Glutamatergic neuron (in vitro differentiated cells): ENCODE data around the gene RPL27A. TPM values are rescaled to one million over a fixed set of nuclear protein-coding genes. Genes with fewer than 3 reads are reported as not detected.

Source experiments
- DNase-seq: peaks from one replicate; pipeline ENCODE4 v3.0.0; 2022
- H3K27ac Mint-ChIP-seq: one replicate; pipeline ENCODE4 v1.8.0; 2020; ENCODE audit warnings: mild to moderate bottlenecking, mixed read lengths, inconsistent platforms; ENCODE audit not compliant: unreplicated experiment
- H3K27me3 Mint-ChIP-seq: one replicate; pipeline ENCODE4 v1.8.0; 2020; ENCODE audit warnings: mild to moderate bottlenecking, moderate library complexity, mixed read lengths, inconsistent platforms; ENCODE audit not compliant: unreplicated experiment
- H3K36me3 Mint-ChIP-seq: one replicate; pipeline ENCODE4 v1.8.0; 2020; ENCODE audit warnings: mild to moderate bottlenecking, mixed read lengths, inconsistent platforms; ENCODE audit not compliant: unreplicated experiment
- H3K4me1 Mint-ChIP-seq: one replicate; pipeline ENCODE4 v1.8.0; 2020; ENCODE audit warnings: mild to moderate bottlenecking, low read depth, mixed read lengths, inconsistent platforms; ENCODE audit not compliant: unreplicated experiment
- H3K4me3 Mint-ChIP-seq: one replicate; pipeline ENCODE4 v1.8.0; 2020; ENCODE audit warnings: mild to moderate bottlenecking, mixed read lengths, inconsistent platforms; ENCODE audit not compliant: unreplicated experiment
- H3K9me3 Mint-ChIP-seq: one replicate; pipeline ENCODE4 v1.8.0; 2020; ENCODE audit warnings: mild to moderate bottlenecking, moderate library complexity, mixed read lengths, inconsistent platforms; ENCODE audit not compliant: unreplicated experiment
- total RNA-seq: library from RNA; stranded (reverse); fragmentation: NEBNext Ultra II Directional; extraction: Animal tissue kit (Norgen Biotek cat#: 25700); gene quantifications from one replicate; pipeline ENCODE4 v1.2.1, GENCODE V29; 2021; ENCODE audit not compliant: unreplicated experiment
- TF ChIP-seq, protein P1 (sequence below): fragments of 200-600 bp; sonication (generic); IDR thresholded peaks from one replicate; pipeline ENCODE4 v1.5.0; 2021; ENCODE audit not compliant: partially characterized antibody, unreplicated experiment

The RPL27A gene
- total RNA-seq, 1 donor from 2014 or later: 398 TPM

DNA sequence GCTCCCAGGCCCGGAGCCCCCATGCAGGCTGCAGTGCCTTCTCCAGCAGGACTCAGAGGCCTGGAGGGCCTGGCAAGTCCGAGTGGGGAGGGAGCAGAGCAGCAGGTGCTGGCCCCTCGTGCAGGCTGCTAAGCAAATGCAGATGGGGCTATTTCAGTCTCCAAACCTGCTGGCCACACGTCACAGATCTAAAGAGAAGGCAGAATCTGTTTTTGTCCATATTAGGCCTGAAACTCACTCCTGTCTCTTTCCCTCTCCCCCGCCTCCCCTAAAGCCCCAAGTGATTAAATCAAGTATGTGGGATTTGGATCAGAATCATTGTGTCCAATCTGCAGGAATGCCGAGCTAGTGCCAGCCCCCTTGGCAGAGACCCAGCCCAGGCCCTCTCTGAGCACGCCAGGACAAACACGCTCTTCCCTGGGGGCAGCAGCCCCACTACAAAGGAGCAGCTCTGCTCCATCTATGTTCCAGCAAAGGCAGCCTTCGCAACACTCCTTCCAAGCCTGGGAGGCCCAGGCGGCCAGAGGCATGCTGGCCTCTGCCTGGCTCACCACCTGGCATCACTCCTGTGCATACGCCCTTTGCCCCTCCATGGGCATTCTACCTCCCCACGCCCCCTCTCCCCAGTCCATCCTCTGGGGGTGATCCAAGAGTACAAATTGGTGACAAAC lies 26.5 kb downstream of the RPL27A start:
- Mint-ChIP-seq H3K27ac (peak overlapping the region; percentile 50), H3K36me3 (no peaks in the 10 kb centered on the region), H3K4me3 (no peak overlapping the region), H3K27me3 (peaks cover 2% of the 10 kb centered on the region), H3K4me1 (no peaks in the 10 kb centered on the region), H3K9me3 (peaks cover 2% of the 10 kb centered on the region)
- no peak for DNase-seq
- TF ChIP-seq, protein P1, sequence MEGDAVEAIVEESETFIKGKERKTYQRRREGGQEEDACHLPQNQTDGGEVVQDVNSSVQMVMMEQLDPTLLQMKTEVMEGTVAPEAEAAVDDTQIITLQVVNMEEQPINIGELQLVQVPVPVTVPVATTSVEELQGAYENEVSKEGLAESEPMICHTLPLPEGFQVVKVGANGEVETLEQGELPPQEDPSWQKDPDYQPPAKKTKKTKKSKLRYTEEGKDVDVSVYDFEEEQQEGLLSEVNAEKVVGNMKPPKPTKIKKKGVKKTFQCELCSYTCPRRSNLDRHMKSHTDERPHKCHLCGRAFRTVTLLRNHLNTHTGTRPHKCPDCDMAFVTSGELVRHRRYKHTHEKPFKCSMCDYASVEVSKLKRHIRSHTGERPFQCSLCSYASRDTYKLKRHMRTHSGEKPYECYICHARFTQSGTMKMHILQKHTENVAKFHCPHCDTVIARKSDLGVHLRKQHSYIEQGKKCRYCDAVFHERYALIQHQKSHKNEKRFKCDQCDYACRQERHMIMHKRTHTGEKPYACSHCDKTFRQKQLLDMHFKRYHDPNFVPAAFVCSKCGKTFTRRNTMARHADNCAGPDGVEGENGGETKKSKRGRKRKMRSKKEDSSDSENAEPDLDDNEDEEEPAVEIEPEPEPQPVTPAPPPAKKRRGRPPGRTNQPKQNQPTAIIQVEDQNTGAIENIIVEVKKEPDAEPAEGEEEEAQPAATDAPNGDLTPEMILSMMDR: no peak

DNA sequence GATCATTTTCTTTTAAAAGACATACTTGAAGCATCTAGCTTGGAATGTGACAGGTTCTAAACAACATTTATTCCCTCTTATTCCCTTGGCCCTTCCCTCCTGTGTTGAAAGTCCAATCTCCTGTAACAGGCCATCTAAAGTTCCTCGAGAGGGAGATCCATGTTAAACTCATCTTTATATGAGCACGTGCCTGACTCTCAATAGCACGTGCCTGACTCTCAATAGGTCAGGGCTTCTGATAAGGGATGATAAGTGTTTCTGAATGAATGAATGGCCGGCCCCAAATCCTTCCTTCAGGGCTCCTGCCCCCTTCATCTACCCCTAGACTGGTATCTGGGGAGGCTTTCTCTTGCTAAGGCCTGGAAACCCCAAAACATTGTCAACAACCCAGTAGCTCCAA lies 27.2 kb downstream of the RPL27A start:
- TF ChIP-seq, protein P1: no peak
- peaks cover 2% of the 10 kb centered on the region for H3K27me3 Mint-ChIP-seq
- H3K4me1 Mint-ChIP-seq: peaks cover 2% of the 10 kb centered on the region
- H3K4me3 Mint-ChIP-seq: no peak overlapping the region
- peaks cover 2% of the 10 kb centered on the region for H3K9me3 Mint-ChIP-seq
- DNase-seq: no peak
- no peaks in the 10 kb centered on the region for H3K36me3 Mint-ChIP-seq
- H3K27ac Mint-ChIP-seq: peak overlapping the region; percentile 25

GRCh38 chr11:8711895-8712442 lies 29.4 kb downstream of the RPL27A start:
- no peaks in the 10 kb centered on the region for H3K36me3 Mint-ChIP-seq
- peaks cover 2% of the 10 kb centered on the region for H3K27me3 Mint-ChIP-seq
- no peak for DNase-seq
- TF ChIP-seq, protein P1: no peak
- H3K27ac Mint-ChIP-seq: no peak overlapping the region
- H3K4me3 Mint-ChIP-seq: no peak overlapping the region
- no peaks in the 10 kb centered on the region for H3K9me3 Mint-ChIP-seq
- peaks cover 2% of the 10 kb centered on the region for H3K4me1 Mint-ChIP-seq

GRCh38 chr11:8712506-8712905 lies 29.9 kb downstream of the RPL27A start:
- TF ChIP-seq, protein P1: no peak
- Mint-ChIP-seq H3K36me3 (no peaks in the 10 kb centered on the region), H3K27ac (no peak overlapping the region), H3K9me3 (no peaks in the 10 kb centered on the region), H3K27me3 (peaks cover 2% of the 10 kb centered on the region), H3K4me1 (peaks cover 2% of the 10 kb centered on the region), H3K4me3 (no peak overlapping the region)
- DNase-seq: no peak

DNA sequence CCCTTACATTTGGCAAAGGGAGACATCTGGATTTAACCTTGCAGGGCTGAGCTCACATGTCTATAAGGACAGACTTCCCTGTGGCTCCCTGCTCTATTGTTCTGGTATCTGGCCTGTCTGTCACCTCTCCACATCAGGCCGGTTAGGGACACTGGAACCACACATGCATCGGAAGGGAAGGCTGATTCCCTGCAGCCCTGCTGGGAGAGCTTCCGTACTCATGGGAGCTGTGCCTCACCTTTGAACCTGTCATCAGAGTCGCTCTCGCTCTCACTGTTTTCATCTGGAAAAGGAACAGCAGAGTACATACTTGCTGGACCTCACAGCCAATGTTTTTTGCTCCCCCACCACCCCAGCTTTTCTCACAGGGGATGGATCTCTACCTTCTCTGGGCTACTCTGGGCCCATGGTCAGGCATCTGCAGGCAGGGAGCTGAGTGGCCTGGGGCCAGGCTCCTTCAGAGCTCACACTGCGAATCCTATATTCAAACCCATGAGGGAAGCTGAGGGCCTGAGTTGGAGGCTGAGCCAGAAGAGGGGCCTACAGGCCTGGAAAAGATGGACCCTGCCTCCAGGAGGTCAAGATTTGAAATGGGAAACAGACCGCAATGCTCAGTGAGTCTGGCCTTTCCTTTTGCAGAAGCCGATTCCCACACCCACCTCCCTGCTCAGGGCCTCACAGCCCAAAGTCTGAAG lies 31.3 kb downstream of the RPL27A start:
- no peak for DNase-seq
- Mint-ChIP-seq H3K4me1 (peaks cover 2% of the 10 kb centered on the region), H3K9me3 (no peaks in the 10 kb centered on the region), H3K27ac (no peak overlapping the region), H3K27me3 (peaks cover 2% of the 10 kb centered on the region), H3K36me3 (no peaks in the 10 kb centered on the region), H3K4me3 (no peak overlapping the region)
- TF ChIP-seq, protein P1: no peak
